Activated CD8-positive, alpha-beta T cell treated with anti-CD3 and anti-CD28 coated beads for 36 hours (primary cell): ENCODE measurements around the gene LRMDA. TPM values are rescaled to one million over a fixed set of nuclear protein-coding genes. Genes with fewer than 3 reads are reported as not detected.

ENCODE experiments used
- ATAC-seq: fragments of 200-7000 bp; cut with Tn5 transposase; one replicate; pipeline ENCODE4 v1.10.0; 2021; ENCODE audit warnings: mild to moderate bottlenecking, moderate library complexity
- CTCF ChIA-PET: fragments of 350-600 bp; sonication (Branson Sonifier 250); formaldehyde crosslinking; loops from one replicate; lab custom pipeline; 2021; ENCODE audit warnings: antibody characterized with exemption; lab: Charles Lee
- POLR2A ChIA-PET: fragments of 350-600 bp; sonication (Branson Sonifier 250); formaldehyde crosslinking; loops from one replicate; lab custom pipeline; 2021; ENCODE audit warnings: antibody characterized with exemption; lab: Charles Lee
- DNase-seq: peaks from one replicate; pipeline ENCODE4 v3.0.0-alpha.2; 2020
- H3K27ac Mint-ChIP-seq: one replicate; pipeline ENCODE4 v1.8.0; 2021; ENCODE audit warnings: mild to moderate bottlenecking, mixed read lengths
- H3K27me3 Mint-ChIP-seq: one replicate; pipeline ENCODE4 v1.8.0; 2021; ENCODE audit warnings: mixed read lengths
- H3K36me3 Mint-ChIP-seq: one replicate; pipeline ENCODE4 v1.8.0; 2021; ENCODE audit warnings: low read depth, mixed read lengths
- H3K4me1 Mint-ChIP-seq: one replicate; pipeline ENCODE4 v1.8.0; 2021; ENCODE audit warnings: low read depth, mixed read lengths
- H3K4me3 Mint-ChIP-seq: one replicate; pipeline ENCODE4 v1.8.0; 2021; ENCODE audit warnings: mild to moderate bottlenecking, moderate library complexity, mixed read lengths
- H3K9me3 Mint-ChIP-seq: one replicate; pipeline ENCODE4 v1.8.0; 2021; ENCODE audit warnings: mixed read lengths
- CTCF ChIP-seq: fragments of 200-600 bp; IDR thresholded peaks from one replicate; pipeline ENCODE4 v1.8.0; 2022; ENCODE audit warnings: antibody characterized with exemption, mild to moderate bottlenecking
- intact Hi-C: fragments of 100-400 bp; cut with micrococcal nuclease; formaldehyde crosslinking; loops from one replicate; pipeline ENCODE4 v1.10.0; 2022
- total RNA-seq, 2 experiments: library from RNA; stranded (reverse); gene quantifications; one replicate each; pipeline ENCODE4 v1.2.3, GENCODE V29; 2021

Gene LRMDA
- total RNA-seq, 2 experiments from 2014 or later: not detected

GRCh38 chr10:76430061-76430645 is 998.7 kb downstream of the LRMDA start:
- Mint-ChIP-seq H3K27me3 (peaks cover 2% of the 10 kb centered on the region), H3K27ac (no peak overlapping the region), H3K4me3 (no peak overlapping the region), H3K36me3 (no peaks in the 10 kb centered on the region), H3K9me3 (peaks cover 2% of the 10 kb centered on the region), H3K4me1 (no peaks in the 10 kb centered on the region)
- TF ChIP-seq CTCF: no peak
- DNase-seq (no peak), ATAC-seq (no peak)
- CTCF ChIA-PET: interaction anchor here (1.1 kb wide), 1 partner anchor 9 kb away, joined by 3 read pairs; no protein-coding TSS in a partner anchor
- intact Hi-C loops: no loop called here
- POLR2A ChIA-PET: interaction anchor here (1.5 kb wide), 1 partner anchor 13 kb away, joined by 4 read pairs; no protein-coding TSS in a partner anchor

GRCh38 chr10:76432016-76433012 is 1000.9 kb downstream of the LRMDA start:
- no peaks in the 10 kb centered on the region for H3K4me1 Mint-ChIP-seq
- H3K36me3 Mint-ChIP-seq: no peaks in the 10 kb centered on the region
- H3K27ac Mint-ChIP-seq: no peak overlapping the region
- DNase-seq (no peak), ATAC-seq (no peak)
- peaks cover 2% of the 10 kb centered on the region for H3K9me3 Mint-ChIP-seq
- CTCF ChIA-PET: no interaction called here
- POLR2A ChIA-PET: no interaction called here
- TF ChIP-seq CTCF: no peak
- H3K4me3 Mint-ChIP-seq: no peak overlapping the region
- intact Hi-C loops: no loop called here
- H3K27me3 Mint-ChIP-seq: peaks cover 2% of the 10 kb centered on the region

GRCh38 chr10:76433161-76434005 is 1002.0 kb downstream of the LRMDA start:
- DNase-seq: no peak
- Mint-ChIP-seq H3K36me3 (no peaks in the 10 kb centered on the region), H3K27ac (no peak overlapping the region), H3K27me3 (peaks cover 2% of the 10 kb centered on the region), H3K9me3 (peaks cover 2% of the 10 kb centered on the region), H3K4me1 (no peaks in the 10 kb centered on the region), H3K4me3 (no peak overlapping the region)
- intact Hi-C loops: no loop called here
- TF ChIP-seq CTCF: no peak
- CTCF ChIA-PET: no interaction called here
- no peak for ATAC-seq
- POLR2A ChIA-PET: no interaction called here

- no peaks in the 10 kb centered on the region for H3K36me3 Mint-ChIP-seq
- intact Hi-C loops: no loop called here
- H3K4me1 Mint-ChIP-seq: no peaks in the 10 kb centered on the region
- DNase-seq: no peak
- no peaks in the 10 kb centered on the region for H3K9me3 Mint-ChIP-seq
- ChIA-PET CTCF (no interaction called here), POLR2A (no interaction called here)
- no peak overlapping the region for H3K4me3 Mint-ChIP-seq
- no peak overlapping the region for H3K27ac Mint-ChIP-seq
- TF ChIP-seq CTCF: no peak
- no peak for ATAC-seq
- H3K27me3 Mint-ChIP-seq: no peaks in the 10 kb centered on the region
Measured at GRCh38 chr10:76435157-76435556, 1003.7 kb downstream of the LRMDA start.
